ENCODE results near the gene RFLNA.

- no peak for TF ChIP-seq CTCF (IDR thresholded peaks at IDR 0.05)
- TF ChIP-seq POLR2A (IDR thresholded peaks at IDR 0.05): no peak
- no peak for TF ChIP-seq EP300 (IDR thresholded peaks at IDR 0.05)
Observed at GRCh38 chr12:124264089-124264795, 30.7 kb upstream of the RFLNA start.
